Measurements from ENCODE around the gene RTN4RL1. TPM values are rescaled to one million over a fixed set of nuclear protein-coding genes. Genes with fewer than 3 reads are reported as not detected.

Gene RTN4RL1
- total RNA-seq, 1 experiment from 2014 or later, result 0.22 TPM

GRCh38 chr17:2062571-2063183, 37.5 kb upstream of the RTN4RL1 start:
- H3K79me2 ChIP-seq (ENCODE audit: insufficient read depth, low read length), result no peaks in the 10 kb centered on the region
- DNase-seq, result peak; percentile 66

More at GRCh38 chr17:2062571-2063183, 37.5 kb upstream of the RTN4RL1 start:
- Histone ChIP-seq H2AFZ (ENCODE audit: low read length) (no peak overlapping the region), H3K79me1 (ENCODE audit: insufficient read depth, low read depth, low read length, poor library complexity, severe bottlenecking) (no peaks in the 10 kb centered on the region), H3K14ac (ENCODE audit: insufficient read depth, low read length) (no peak overlapping the region), H3K4ac (ENCODE audit: low read depth, low read length) (no peak overlapping the region), H3K9ac (ENCODE audit: extremely low read depth, insufficient read length, low read length) (no peak overlapping the region), H3T11ph (ENCODE audit: low read length) (no peak overlapping the region), H2BK5ac (ENCODE audit: insufficient read length, low read length) (no peak overlapping the region), H2BK15ac (ENCODE audit: low read depth, low read length) (no peak overlapping the region), H3K4me1 (ENCODE audit: insufficient read depth, low read length) (peaks cover 5% of the 10 kb centered on the region; the same call in 1 of the 2 replicates), H2BK120ac (ENCODE audit: low read depth, low read length, poor library complexity, severe bottlenecking) (no peak overlapping the region), H3K27me3 (ENCODE audit: insufficient read depth, low read length) (peaks cover 10% of the 10 kb centered on the region; the same call in 1 of the 2 replicates), H2AK5ac (ENCODE audit: insufficient read length, low read length) (no peak overlapping the region), H4K8ac (replicated peaks; ENCODE audit: insufficient read length, low read depth, low read length) (no peak overlapping the region), H3K23ac (ENCODE audit: insufficient read length, low read depth, low read length) (no peak overlapping the region), H2BK20ac (ENCODE audit: low read depth, low read length, poor library complexity, severe bottlenecking) (no peak overlapping the region), H3K27ac (ENCODE audit: insufficient read length, low read depth, low read length) (no peak overlapping the region), H4K5ac (ENCODE audit: insufficient read length, low read depth, low read length) (no peak overlapping the region), H3K18ac (ENCODE audit: insufficient read length, low read depth, low read length) (no peak overlapping the region), H4K91ac (ENCODE audit: insufficient read length, low read depth, low read length) (no peak overlapping the region), H3K56ac (ENCODE audit: insufficient read length, low read depth, low read length) (no peak overlapping the region), H4K20me1 (ENCODE audit: control insufficient read depth, insufficient read depth, insufficient read length) (peaks cover 2% of the 10 kb centered on the region), H3K9me3 (ENCODE audit: control insufficient read depth, low read depth, low read length) (no peaks in the 10 kb centered on the region), H3K23me2 (ENCODE audit: insufficient read length, low read depth, low read length, poor library complexity, severe bottlenecking) (peaks cover 3% of the 10 kb centered on the region), H2BK12ac (ENCODE audit: insufficient read length, low read depth, low read length) (no peak overlapping the region), H3K4me2 (ENCODE audit: insufficient read depth, insufficient read length, low read length) (no peak overlapping the region)
- H3K9me3 Mint-ChIP-seq, result no peaks in the 10 kb centered on the region
- no CpG with 5 or more reads among the region's 11 CpGs for WGBS (ENCODE audit: extremely low coverage, insufficient read length, low lambda C conversion rate)
- H3K4me1 Mint-ChIP-seq, result peaks cover 35 to 49% of the 10 kb centered on the region in 2 experiments
- H3K27ac Mint-ChIP-seq, result peak overlapping the region in 1 of 3 experiments; percentile 95; a peak in 3 of 7 replicates
- H3K36me3 Mint-ChIP-seq (ENCODE audit: insufficient read depth in 1 of 3, low read depth in 3 of 3), result peaks cover 0 to 35% (median 22%) of the 10 kb centered on the region in 3 experiments
- TF ChIP-seq CTCF (conservative IDR thresholded peaks at IDR 0.05), result no peak
- H3K4me3 Mint-ChIP-seq, result peak overlapping the region; percentile 21 to 49; a peak in 3 of 5 replicates
- H3K27me3 Mint-ChIP-seq (ENCODE audit: low read depth), result peaks cover 31% of the 10 kb centered on the region

All from H9 (cell line).